NCI-H524 treated with DMSO at 0.1 percent for 48 hours (cell line): ENCODE data around the gene BMP5.

Experiments used
- DNase-seq: peaks from one replicate; lab custom pipeline; 2025; lab: John Stamatoyannopoulos, UW

The BMP5 gene

GRCh38 chr6:55872866-55873265 lies 2.5 kb downstream of the BMP5 start:
- no peak for DNase-seq

- DNase-seq, result no peak
These were observed 5.1 kb downstream of the BMP5 start for GRCh38 chr6:55870181-55870813.

DNA sequence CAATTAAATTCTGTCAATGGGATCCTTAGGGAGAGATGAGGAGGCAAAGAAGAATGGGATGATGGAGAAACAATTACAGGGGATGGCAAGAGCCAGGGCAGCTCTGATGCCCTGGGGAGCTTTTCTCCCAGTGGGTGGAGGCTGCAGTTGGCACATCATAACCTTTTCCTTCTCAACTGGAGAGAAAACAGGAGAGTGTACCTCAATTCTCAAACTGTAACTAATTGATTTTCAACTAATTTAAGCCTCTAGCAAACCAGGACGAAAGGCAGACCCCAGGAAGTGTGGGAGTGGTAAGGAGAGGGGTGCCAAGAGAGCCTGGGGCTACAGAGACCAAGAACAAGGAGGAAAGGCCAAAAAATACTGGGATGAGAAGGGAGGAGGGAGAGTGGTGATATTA lies 5.7 kb downstream of the BMP5 start:
- DNase-seq, result no peak

DNA sequence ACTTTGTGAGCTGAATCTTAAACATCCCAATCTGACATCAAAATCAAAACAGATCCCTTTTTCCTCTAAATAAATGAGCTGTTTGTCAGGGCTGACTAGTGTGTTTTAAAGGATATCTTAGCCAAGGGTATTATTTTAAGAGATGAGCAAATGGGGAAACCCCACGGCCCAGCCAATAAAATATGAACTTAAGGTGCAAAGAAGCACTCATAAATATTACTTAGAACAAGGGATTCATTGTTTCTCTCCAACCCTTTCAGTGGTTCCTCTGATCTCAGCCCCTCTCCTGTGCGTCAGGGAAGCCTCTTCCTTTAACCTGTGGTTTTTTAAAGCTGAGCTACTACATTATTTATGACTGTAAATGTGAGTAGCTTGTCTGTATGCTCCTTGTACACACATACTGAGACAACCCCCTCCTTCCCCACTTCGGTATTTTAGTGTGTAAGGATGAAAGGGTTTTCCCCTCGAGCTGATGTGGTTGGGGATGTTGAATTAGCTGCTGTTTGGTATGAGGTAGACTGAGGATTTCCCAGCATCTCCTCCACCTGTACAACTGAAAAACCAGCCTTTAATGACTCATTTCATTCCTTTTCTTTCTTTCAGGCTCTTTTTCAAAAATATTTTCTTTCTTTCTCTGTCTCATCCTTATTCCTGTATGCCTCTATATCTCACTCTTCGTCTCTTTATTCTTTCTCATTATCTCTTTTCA lies 6.5 kb downstream of the BMP5 start:
- DNase-seq, result no peak

DNA sequence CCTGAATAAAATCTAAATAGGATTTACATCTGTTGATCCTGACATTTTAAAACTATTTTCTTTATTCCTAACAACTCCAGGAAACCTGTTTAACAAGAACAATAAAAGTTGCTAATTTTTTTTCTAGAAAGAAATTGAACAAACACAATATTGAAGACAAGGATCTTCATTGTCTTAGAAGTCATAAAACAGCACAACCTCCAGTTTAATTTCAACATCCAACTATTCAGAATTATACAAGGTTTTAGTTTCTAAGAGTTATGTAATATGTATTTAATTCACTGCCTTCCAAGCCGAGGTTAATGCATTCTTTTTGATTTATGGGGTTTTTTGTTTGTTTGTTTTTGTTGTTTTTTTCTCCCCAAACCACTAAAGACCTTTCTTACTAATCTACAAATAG lies 7.2 kb downstream of the BMP5 start:
- no peak for DNase-seq

GRCh38 chr6:55866128-55866527 lies 9.3 kb downstream of the BMP5 start:
- no peak for DNase-seq

- DNase-seq, result no peak
These were observed 22.1 kb downstream of the BMP5 start for GRCh38 chr6:55853008-55854001.

DNA sequence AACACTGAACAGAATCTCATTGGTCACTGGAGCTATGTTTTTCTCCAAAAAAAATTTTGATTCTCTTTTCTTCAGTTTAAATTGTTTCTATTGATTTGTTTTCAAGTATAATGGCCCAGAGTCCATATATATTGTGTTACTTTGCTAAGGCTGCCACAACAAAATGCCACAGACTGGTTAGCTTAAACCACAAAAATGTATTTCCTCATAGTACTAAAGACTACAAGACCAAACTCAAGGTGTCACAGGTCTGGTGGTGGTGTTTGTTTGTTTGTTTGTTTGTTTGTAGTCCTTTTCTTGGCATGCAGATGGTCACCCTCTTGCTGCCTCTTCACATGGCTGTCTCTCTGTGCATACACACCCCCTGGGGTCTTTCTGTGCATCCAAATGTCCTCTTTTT lies 34.0 kb downstream of the BMP5 start:
- no peak for DNase-seq

- no peak for DNase-seq
These were observed 36.3 kb downstream of the BMP5 start for GRCh38 chr6:55839080-55839479.

GRCh38 chr6:55836945-55837344 lies 38.4 kb downstream of the BMP5 start:
- no peak for DNase-seq

DNA sequence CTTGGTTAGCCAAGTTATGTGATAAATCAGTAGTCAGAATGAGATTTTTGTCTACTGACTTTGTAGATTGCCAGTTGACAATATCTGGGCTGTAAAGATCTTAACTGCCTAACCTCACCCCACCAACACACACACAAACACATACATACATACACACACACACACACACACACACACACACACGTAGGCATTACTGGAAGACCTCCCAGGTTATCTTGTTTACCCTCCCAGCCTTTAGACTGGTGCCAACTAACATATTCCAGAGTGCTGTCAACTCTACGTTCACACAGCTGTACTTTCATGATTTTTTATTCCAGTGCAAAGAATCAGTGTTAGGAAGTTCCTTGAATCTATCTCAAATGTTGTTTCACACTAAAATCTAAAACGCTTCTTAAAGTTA lies 38.9 kb downstream of the BMP5 start:
- DNase-seq, result no peak

GRCh38 chr6:55835220-55835619 lies 40.2 kb downstream of the BMP5 start:
- no peak for DNase-seq

GRCh38 chr6:55833284-55833683 lies 42.1 kb downstream of the BMP5 start:
- DNase-seq, result no peak

GRCh38 chr6:55827818-55828522 lies 47.4 kb downstream of the BMP5 start:
- no peak for DNase-seq

GRCh38 chr6:55826941-55827340 lies 48.4 kb downstream of the BMP5 start:
- no peak for DNase-seq

- no peak for DNase-seq
These were observed 49.9 kb downstream of the BMP5 start for GRCh38 chr6:55825402-55826051.

DNA sequence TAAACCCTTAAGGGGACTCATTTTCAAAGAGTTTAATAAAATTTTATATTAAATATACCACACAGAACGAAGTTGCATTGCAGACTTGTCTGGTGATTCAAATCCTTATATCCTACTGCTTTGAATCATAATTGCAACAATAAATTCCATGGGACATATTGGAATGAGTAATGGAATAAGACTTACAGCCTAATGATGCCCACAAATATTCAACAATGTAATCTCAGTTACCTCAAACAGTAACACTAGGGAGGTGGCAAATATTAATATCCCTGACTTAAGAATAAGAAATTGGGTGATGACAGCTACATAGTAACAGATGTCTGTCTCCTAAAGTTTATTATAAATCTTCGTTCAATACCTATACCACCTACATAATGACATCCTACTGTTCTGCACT lies 52.6 kb downstream of the BMP5 start:
- no peak for DNase-seq

DNA sequence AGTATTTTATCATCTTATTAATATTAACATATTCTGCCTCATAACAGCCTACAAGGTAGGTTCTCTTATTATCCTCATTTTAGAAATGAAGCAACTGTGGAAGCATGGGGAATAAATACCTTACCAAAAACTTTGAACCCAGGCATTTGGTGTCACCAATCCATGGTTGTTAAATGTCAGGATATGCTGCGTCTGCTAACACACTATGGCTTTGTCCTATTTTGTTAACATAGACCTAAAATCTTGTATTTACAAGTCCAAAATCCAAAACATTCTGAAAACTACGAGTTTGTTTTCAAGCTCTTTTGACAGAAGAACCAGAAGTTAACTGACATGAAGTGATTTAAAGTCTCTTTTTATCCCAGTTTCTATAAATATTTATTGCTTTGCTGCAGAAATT lies 53.4 kb downstream of the BMP5 start:
- no peak for DNase-seq

DNA sequence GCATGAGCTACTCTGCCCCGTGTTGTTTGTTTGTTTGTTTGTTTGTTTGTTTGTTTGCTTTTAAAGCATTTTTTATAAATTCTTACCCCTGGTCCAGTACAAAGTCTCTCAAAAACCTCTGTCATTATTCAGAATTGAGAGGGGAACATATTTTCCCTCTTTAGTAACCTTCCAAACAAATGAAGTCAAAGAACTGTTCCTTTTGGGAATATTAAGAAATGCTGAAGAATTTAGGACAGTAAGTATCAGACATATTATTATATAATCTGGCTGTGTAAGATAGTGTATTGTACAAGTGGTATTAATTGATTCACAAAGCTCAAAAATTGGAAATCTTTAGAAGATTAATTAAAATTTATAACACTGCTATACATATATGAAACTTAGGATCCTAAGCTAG lies 54.7 kb downstream of the BMP5 start:
- DNase-seq, result no peak

- no peak for DNase-seq
These were observed 55.6 kb downstream of the BMP5 start for GRCh38 chr6:55819811-55820210.

DNA sequence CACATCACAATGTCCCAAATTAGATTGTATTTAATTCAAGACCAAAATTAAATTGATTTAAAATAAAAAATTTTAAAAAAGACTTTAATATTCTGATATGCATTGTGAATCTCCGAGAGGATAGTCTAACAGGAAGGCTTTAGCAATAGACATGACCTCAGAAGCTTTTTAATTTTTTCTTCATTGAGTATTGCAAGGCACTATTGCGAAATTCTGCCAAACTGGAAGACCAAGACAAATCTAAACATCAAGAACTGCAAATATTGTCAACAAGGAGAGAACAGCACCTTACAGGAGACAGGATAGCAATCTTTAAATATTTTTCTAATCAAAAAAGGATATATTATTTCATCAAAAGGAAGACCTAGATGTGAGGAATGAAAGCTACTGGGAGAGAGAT lies 56.9 kb downstream of the BMP5 start:
- DNase-seq, result no peak

DNA sequence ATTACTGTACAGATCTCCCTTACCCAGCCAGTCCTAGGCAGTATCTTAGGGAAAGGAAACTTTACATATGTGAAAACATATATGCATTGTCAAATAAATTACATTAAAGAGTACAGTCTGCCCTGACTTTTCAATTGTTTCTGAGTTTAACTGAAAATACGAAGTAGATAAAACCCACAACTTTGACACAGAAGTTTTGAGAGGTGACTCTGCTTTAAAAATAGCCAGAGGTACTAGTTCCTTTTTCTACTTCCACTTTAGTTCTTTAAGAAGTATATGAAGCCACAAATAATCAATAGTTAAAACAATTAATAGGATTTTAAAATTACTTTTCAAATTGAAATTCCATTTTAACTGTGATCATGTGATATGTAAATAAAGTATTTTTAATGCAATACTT lies 62.9 kb downstream of the BMP5 start:
- DNase-seq, result no peak
